Measurements from ENCODE around the gene RGS19. TPM values are rescaled to one million over a fixed set of nuclear protein-coding genes. Genes with fewer than 3 reads are reported as not detected.

Gene RGS19
- total RNA-seq, 2 donors from 2014 or later, result 9.1 to 14.5 TPM

GRCh38 chr20:64082126-64082731 is 2.9 kb upstream of the RGS19 start:
- peaks cover 0 to 9% of the 10 kb centered on the region in 2 donors for H3K27me3 ChIP-seq
- DNase-seq (no peak), ATAC-seq (no peak)
- no peak overlapping the region for H3K4me3 ChIP-seq
- H3K27ac ChIP-seq, result no peak overlapping the region
- H3K4me1 ChIP-seq, result peaks cover 37% of the 10 kb centered on the region
- H3K36me3 ChIP-seq (replicated peaks in 1 of 2; ENCODE audit: insufficient read depth in 1 of 2, low read depth in 2 of 2), result no peaks in the 10 kb centered on the region
- TF ChIP-seq POLR2A (IDR thresholded peaks at IDR 0.05) (no peak), CTCF (IDR thresholded peaks at IDR 0.05) (no peak)
- no peaks in the 10 kb centered on the region for H3K9me3 ChIP-seq
- intact Hi-C loops (cut with DNase I), result no loop called here
- 38 to 45% methylated on average over 12 to 13 of the region's 13 CpGs for WGBS, 2 donors

- Histone ChIP-seq H3K4me1 (peaks cover 37% of the 10 kb centered on the region), H3K27ac (no peak overlapping the region), H3K9me3 (no peaks in the 10 kb centered on the region), H3K36me3 (replicated peaks in 1 of 2; ENCODE audit: insufficient read depth in 1 of 2, low read depth in 2 of 2) (no peaks in the 10 kb centered on the region), H3K4me3 (no peak overlapping the region), H3K27me3 (peaks cover 0 to 9% of the 10 kb centered on the region in 2 donors)
- TF ChIP-seq POLR2A (IDR thresholded peaks at IDR 0.05), result no peak
- no peak for TF ChIP-seq CTCF (IDR thresholded peaks at IDR 0.05)
- intact Hi-C loops (cut with DNase I), result no loop called here
- 76 to 91% methylated on average over 6 of the region's 6 CpGs for WGBS, 2 donors
- DNase-seq (no peak), ATAC-seq (no peak)
These were observed 2.3 kb upstream of the RGS19 start for GRCh38 chr20:64081624-64081964.

GRCh38 chr20:64080813-64081623 is 1.7 kb upstream of the RGS19 start:
- WGBS, 2 donors, result 53 to 63% methylated on average over 12 to 16 of the region's 17 CpGs
- ATAC-seq (no peak), DNase-seq (no peak)
- Histone ChIP-seq H3K36me3 (replicated peaks in 1 of 2; ENCODE audit: insufficient read depth in 1 of 2, low read depth in 2 of 2) (no peaks in the 10 kb centered on the region), H3K4me1 (peaks cover 37% of the 10 kb centered on the region), H3K27ac (peak overlapping the region in 3 of 4 donors; percentile 4 to 81 (median 52)), H3K27me3 (peaks cover 0 to 9% of the 10 kb centered on the region in 2 donors), H3K9me3 (no peaks in the 10 kb centered on the region), H3K4me3 (no peak overlapping the region)
- TF ChIP-seq POLR2A (IDR thresholded peaks at IDR 0.05) (no peak), CTCF (IDR thresholded peaks at IDR 0.05) (no peak)
- intact Hi-C loops (cut with DNase I), result no loop called here

GRCh38 chr20:64080013-64080812 is 895 bp upstream of the RGS19 start, which contains the start of gene OPRL1:
TSS of gene OPRL1 (plus strand) at chr20:64080082. CDS start at chr20:64092721, 12,639 bp downstream.
- 12 to 30% methylated on average over 2 to 53 of the region's 62 CpGs for WGBS, 2 donors
- Histone ChIP-seq H3K4me3 (peak within 1 kb of the TSS; percentile 27 to 47), H3K9me3 (no peaks in the 10 kb centered on the region), H3K27me3 (peaks cover 0 to 8% of the 10 kb centered on the region in 2 donors), H3K4me1 (peaks cover 37% of the 10 kb centered on the region), H3K27ac (peak within 1 kb of the TSS; percentile 4 to 81 (median 64)), H3K36me3 (replicated peaks in 1 of 2; ENCODE audit: insufficient read depth in 1 of 2, low read depth in 2 of 2) (no peaks in the 10 kb centered on the region)
- ATAC-seq (no peak), DNase-seq (no peak)
- intact Hi-C loops (cut with DNase I), result no loop called here
- TF ChIP-seq POLR2A (IDR thresholded peaks at IDR 0.05), result peak in 1 of 3 donors; percentile 31
- no peak for TF ChIP-seq CTCF (IDR thresholded peaks at IDR 0.05)

Data from body of pancreas (tissue), 4 donors.